WTC11 (cell line): ENCODE results near the gene VPS35L.

Source experiments
- FOXJ3 ChIP-seq: sonication (generic); formaldehyde crosslinking; IDR thresholded peaks from 2 replicates; pipeline ENCODE4 v1.9.0; 2021; ENCODE audit warnings: missing genetic modification reagents, mild to moderate bottlenecking, borderline replicate concordance
- TF ChIP-seq, protein P1 (sequence below): fragments of 200-600 bp; IDR thresholded peaks from 2 replicates; pipeline ENCODE4 v1.8.0; 2022; ENCODE audit warnings: antibody characterized with exemption

DNA sequence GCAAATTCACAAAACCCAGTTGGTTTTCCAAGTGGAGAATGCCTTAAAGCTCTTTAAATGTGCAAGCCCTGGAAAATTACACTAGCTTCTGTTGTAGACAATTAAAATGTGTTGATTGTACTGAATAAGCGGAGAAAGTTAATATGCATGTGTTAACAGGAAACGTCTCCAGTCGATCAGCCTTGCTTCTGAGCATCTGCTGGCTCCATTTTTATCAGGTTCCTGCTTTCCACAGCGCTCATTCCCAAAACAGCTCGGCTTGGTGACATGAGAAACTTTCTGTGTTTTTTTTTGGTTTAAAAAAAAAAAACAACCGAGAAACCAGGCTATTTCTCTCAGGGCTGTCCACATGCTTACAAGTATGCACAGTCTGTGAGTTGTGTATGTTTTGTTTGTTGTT lies 60.7 kb downstream of the VPS35L start:
- TF ChIP-seq, protein P1, sequence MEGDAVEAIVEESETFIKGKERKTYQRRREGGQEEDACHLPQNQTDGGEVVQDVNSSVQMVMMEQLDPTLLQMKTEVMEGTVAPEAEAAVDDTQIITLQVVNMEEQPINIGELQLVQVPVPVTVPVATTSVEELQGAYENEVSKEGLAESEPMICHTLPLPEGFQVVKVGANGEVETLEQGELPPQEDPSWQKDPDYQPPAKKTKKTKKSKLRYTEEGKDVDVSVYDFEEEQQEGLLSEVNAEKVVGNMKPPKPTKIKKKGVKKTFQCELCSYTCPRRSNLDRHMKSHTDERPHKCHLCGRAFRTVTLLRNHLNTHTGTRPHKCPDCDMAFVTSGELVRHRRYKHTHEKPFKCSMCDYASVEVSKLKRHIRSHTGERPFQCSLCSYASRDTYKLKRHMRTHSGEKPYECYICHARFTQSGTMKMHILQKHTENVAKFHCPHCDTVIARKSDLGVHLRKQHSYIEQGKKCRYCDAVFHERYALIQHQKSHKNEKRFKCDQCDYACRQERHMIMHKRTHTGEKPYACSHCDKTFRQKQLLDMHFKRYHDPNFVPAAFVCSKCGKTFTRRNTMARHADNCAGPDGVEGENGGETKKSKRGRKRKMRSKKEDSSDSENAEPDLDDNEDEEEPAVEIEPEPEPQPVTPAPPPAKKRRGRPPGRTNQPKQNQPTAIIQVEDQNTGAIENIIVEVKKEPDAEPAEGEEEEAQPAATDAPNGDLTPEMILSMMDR: no peak
- no peak for TF ChIP-seq FOXJ3 (CRISPR knock-in tag)
